ENCODE measurements around the gene MED8.

Gene MED8

GRCh38 chr1:43350976-43351375 lies 38.6 kb downstream of the MED8 start:
- no peak overlapping the region for H3K4me2 ChIP-seq

GRCh38 chr1:43349594-43350306 lies 39.9 kb downstream of the MED8 start:
- no peak for TF ChIP-seq CTCF (conservative IDR thresholded peaks at IDR 0.05; ENCODE audit: low read depth, low read length)
- no peaks in the 10 kb centered on the region for H3K36me3 ChIP-seq (ENCODE audit: insufficient read depth)
- no peak overlapping the region for H3K27ac ChIP-seq
- no peaks in the 10 kb centered on the region for H3K79me2 ChIP-seq (ENCODE audit: insufficient read depth, low read depth)
- no peaks in the 10 kb centered on the region for H4K20me1 ChIP-seq (ENCODE audit: insufficient read depth)
- no peak overlapping the region; the same call in 1 of the 2 replicates for H3K9ac ChIP-seq
- no peaks in the 10 kb centered on the region for H3K4me1 ChIP-seq (ENCODE audit: low read depth, poor library complexity, severe bottlenecking)
- H3K4me3 ChIP-seq (IDR thresholded peaks at IDR 0.05; ENCODE audit: insufficient read depth, low read depth, low read length) = no peak overlapping the region
- H2AFZ ChIP-seq (ENCODE audit: low read depth) = peak overlapping the region; percentile 27
- H3K4me2 ChIP-seq = peak overlapping the region; percentile 17; the same call in 1 of the 2 replicates
- H3K27me3 ChIP-seq (ENCODE audit: insufficient read depth, low read depth) = no peaks in the 10 kb centered on the region

More at GRCh38 chr1:43350976-43351375, 38.6 kb downstream of the MED8 start:
- Histone ChIP-seq H3K27me3 (ENCODE audit: insufficient read depth, low read depth) (no peaks in the 10 kb centered on the region), H3K9ac (no peak overlapping the region), H4K20me1 (ENCODE audit: insufficient read depth) (no peaks in the 10 kb centered on the region), H3K4me1 (ENCODE audit: low read depth, poor library complexity, severe bottlenecking) (no peaks in the 10 kb centered on the region), H3K79me2 (ENCODE audit: insufficient read depth, low read depth) (no peaks in the 10 kb centered on the region), H3K27ac (no peak overlapping the region), H3K4me3 (IDR thresholded peaks at IDR 0.05; ENCODE audit: insufficient read depth, low read depth, low read length) (no peak overlapping the region), H3K36me3 (ENCODE audit: insufficient read depth) (no peaks in the 10 kb centered on the region), H2AFZ (ENCODE audit: low read depth) (no peak overlapping the region)
- no peak for TF ChIP-seq CTCF (conservative IDR thresholded peaks at IDR 0.05; ENCODE audit: low read depth, low read length)

GRCh38 chr1:43348809-43349593 lies 40.6 kb downstream of the MED8 start:
- Histone ChIP-seq H3K9ac (peak overlapping the region; percentile 60; the same call in 1 of the 2 replicates), H3K4me3 (IDR thresholded peaks at IDR 0.05; ENCODE audit: insufficient read depth, low read depth, low read length) (no peak overlapping the region), H3K27ac (peak overlapping the region; percentile 42; the same call in 1 of the 2 replicates), H3K4me2 (peak overlapping the region; percentile 25; the same call in 1 of the 2 replicates), H3K36me3 (ENCODE audit: insufficient read depth) (no peaks in the 10 kb centered on the region), H3K79me2 (ENCODE audit: insufficient read depth, low read depth) (no peaks in the 10 kb centered on the region), H2AFZ (ENCODE audit: low read depth) (peak overlapping the region; percentile 27), H3K4me1 (ENCODE audit: low read depth, poor library complexity, severe bottlenecking) (no peaks in the 10 kb centered on the region), H4K20me1 (ENCODE audit: insufficient read depth) (no peaks in the 10 kb centered on the region), H3K27me3 (ENCODE audit: insufficient read depth, low read depth) (no peaks in the 10 kb centered on the region)
- TF ChIP-seq CTCF (conservative IDR thresholded peaks at IDR 0.05; ENCODE audit: low read depth, low read length) = no peak

GRCh38 chr1:43348343-43348808 lies 41.2 kb downstream of the MED8 start:
- Histone ChIP-seq H4K20me1 (ENCODE audit: insufficient read depth) (no peaks in the 10 kb centered on the region), H3K27ac (no peak overlapping the region), H2AFZ (ENCODE audit: low read depth) (peak overlapping the region; percentile 22), H3K4me2 (no peak overlapping the region), H3K27me3 (ENCODE audit: insufficient read depth, low read depth) (no peaks in the 10 kb centered on the region), H3K4me3 (IDR thresholded peaks at IDR 0.05; ENCODE audit: insufficient read depth, low read depth, low read length) (no peak overlapping the region), H3K4me1 (ENCODE audit: low read depth, poor library complexity, severe bottlenecking) (no peaks in the 10 kb centered on the region), H3K36me3 (ENCODE audit: insufficient read depth) (no peaks in the 10 kb centered on the region), H3K9ac (peak overlapping the region; percentile 60; the same call in 1 of the 2 replicates), H3K79me2 (ENCODE audit: insufficient read depth, low read depth) (no peaks in the 10 kb centered on the region)
- no peak for TF ChIP-seq CTCF (conservative IDR thresholded peaks at IDR 0.05; ENCODE audit: low read depth, low read length)

Measured in KMS-11 (cell line).